NCI-H146 treated with DMSO at 0.1 percent for 48 hours (cell line): ENCODE data around the gene HAVCR1.
"Not testable (repeated sequence)": the region's sequence is repeated elsewhere in the genome, so short reads cannot be mapped to it uniquely, and the experiment has no call there.

ENCODE experiments used
- DNase-seq: peaks from one replicate; lab custom pipeline; 2025; ENCODE audit not compliant: unreplicated experiment; lab: John Stamatoyannopoulos, UW

HAVCR1 gene

GRCh38 chr5:157050050-157050449, 8.9 kb downstream of the HAVCR1 start:
- no peak for DNase-seq

GRCh38 chr5:157049605-157050004, 9.3 kb downstream of the HAVCR1 start:
- DNase-seq = no peak

- no peak for DNase-seq
Observed at GRCh38 chr5:157047898-157048297, 11.0 kb downstream of the HAVCR1 start.

- DNase-seq = not testable (repeated sequence)
Observed at GRCh38 chr5:157047016-157047415, 11.9 kb downstream of the HAVCR1 start.

DNA sequence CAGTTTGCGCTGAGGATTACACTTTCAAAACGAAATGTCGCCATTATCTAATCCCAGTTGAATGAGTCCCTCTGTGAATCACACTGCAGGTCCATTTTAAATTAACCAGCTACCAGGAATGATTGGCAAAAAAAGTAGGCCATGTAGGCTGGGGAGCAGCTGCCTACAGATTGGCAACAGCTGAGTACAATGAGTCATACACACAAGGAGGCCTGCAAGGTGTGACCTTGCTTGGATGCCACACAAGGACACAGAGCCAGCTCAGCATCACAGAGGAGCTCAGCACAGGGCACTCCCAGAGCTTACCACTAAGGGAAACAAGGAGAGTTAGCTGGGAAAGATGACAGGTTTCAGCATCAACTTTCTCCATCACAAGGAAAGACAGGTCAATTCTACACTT, 12.9 kb downstream of the HAVCR1 start:
- no peak for DNase-seq

DNA sequence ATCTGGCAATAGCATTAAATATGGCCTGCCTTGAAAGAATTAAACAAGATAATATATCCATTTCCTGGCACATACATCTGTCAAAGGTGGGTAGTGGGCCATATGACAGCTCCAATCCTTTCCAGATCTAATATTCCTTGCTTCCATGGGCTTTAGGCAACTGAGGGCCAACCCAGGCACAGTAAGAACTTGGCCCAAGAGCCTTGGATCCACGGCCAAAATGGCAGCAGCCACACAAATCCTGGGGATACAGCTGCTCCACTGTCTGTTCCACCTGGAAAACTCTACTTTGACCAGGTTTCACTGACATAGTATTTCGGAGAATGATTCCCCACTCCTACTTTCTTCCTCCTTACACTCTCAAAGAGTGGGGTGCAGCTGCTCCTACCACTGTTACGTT, 13.3 kb downstream of the HAVCR1 start:
- DNase-seq = no peak

- DNase-seq = no peak
Observed at GRCh38 chr5:157038568-157039187, 20.2 kb downstream of the HAVCR1 start.

GRCh38 chr5:157034106-157035072, 24.5 kb downstream of the HAVCR1 start:
- DNase-seq = not testable (repeated sequence)

DNA sequence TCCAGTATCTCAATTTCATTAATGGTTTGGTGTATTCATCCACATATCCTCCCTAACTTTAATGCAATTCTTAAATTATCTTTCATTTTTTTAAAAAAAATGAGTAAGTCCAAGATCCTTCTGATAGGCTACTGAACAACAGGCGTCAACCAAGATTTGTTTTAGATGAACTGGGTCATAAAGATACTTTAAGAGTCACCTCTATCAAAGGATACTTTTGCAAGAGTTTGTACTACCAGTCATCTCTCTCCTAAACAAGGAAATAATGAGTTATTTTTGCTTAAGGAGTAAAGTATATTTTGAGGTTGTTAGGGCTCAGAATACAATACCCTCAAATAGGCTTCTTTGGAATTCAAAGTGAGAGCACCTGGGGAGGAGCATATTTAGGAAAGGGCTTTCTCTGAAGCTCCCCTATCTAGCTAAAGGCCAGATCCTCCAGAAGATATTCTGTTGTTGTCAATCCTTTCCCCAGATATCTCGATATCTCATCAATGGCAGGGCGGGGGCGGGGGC, 25.8 kb downstream of the HAVCR1 start:
- no peak for DNase-seq

- DNase-seq = no peak
Observed at GRCh38 chr5:157030692-157031091, 28.2 kb downstream of the HAVCR1 start.

GRCh38 chr5:157029457-157029856, 29.5 kb downstream of the HAVCR1 start:
- DNase-seq = no peak

- not testable (repeated sequence) for DNase-seq
Observed at GRCh38 chr5:157027663-157028062, 31.3 kb downstream of the HAVCR1 start.

DNA sequence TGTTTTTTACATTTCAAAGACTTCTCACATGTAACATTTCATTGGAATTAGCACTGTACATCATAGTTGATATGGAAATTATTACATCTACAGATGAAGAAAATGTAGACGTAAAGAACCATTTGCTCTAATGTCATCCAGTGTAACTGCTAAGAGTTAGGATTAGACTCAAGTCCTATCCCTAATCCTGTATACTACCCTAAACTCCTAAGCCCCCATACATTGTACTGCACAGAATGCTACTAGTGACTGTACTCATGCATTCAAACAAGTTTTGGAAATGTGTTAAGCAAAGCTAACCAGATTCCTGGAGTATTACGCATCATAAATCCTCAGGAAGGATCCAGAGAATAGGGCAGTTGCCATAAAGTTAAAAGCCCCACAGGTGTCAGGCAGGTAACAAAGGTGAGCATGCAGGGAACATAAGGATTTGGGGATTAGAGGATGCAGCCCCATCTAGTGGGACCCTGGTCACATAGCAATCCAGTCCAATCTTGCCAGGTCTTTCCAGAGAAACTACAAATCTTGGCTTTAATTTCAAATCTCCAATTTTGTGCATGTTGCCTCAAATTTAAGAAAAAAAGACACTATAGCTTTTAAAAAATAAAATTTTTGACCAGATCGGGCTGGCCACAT, 32.0 kb downstream of the HAVCR1 start:
- DNase-seq = no peak

DNA sequence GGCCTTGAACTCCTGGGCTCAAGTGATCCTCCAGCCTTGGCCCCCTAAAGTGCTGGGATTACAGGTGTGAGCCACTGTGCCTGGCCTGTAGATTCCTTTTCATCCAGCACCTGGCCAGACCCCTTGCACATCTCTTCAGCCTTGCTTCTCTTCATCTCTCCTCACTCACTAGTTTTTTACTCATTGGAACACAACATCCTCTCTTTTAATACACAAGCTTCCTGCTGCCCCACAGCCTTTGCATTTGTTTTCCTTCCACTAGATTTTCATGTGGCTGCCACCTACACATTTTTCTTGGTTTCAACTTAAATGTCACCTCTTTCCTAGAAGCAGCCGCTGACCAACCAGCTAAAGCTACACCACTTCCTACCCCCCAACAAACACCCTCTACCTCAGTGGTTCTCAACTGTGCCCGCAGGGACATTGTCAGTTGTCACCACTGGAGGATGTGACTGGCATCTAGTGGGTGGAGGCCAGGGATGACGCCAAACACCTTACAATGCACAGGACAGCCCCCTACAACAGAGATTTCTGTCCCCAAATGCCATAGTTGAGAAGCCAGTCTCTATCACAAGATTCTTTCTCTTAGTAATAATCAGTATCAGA, 33.7 kb downstream of the HAVCR1 start:
- DNase-seq = no peak

DNA sequence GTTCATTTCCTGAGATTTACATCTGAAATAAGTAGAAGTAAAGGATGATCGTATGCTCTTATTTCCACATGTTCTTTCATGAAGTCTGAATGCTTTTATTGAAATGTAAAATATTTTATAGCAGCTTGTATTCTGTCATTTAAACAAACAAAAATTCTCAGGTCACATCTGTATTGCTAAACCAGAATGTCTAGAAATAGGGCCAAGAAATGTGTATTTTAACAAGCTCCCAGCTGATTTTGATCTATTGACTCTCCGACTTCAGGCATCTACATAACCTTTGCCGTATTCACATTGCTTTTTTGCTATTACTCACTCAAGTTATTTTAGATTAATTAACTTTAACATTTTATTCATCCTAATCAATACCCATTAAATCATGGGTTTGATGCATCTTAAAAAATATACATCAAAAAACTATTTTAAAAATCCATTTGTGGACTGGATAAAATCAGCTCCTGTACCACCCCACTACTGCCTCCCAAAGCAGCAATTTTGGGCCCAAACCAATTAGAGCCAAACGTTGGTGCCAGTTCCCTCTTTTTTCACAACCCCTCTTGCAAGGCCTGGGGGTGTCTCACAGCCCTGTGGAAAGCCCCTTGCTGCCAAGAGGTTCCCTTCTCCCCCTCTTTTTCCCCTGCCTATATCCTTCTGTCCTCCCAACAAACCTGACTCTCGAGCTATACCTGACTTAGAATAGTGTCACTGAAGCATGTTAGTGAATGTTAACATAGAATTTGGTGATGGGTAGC, 34.5 kb downstream of the HAVCR1 start:
- DNase-seq = no peak

DNA sequence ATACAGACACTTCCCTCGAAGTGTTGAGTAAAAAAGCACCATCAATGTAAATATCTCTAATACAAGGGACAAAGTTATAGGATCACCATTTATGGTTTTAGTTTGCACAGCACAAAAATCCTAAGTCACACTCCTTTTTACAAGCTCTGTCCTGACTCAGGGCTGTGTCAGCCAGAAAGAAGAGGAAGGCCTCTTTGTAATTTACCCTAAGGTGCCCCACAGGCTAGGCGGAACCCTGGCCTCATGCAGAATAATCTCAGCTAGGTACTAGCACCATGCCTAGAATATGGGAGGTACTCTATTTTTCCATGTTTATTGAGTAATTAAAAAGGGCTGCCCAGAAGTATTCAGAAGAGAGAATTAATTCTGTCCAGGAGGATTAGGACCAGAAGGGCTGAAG, 36.9 kb downstream of the HAVCR1 start:
- no peak for DNase-seq

- DNase-seq = no peak
Observed at GRCh38 chr5:157020511-157021222, 38.2 kb downstream of the HAVCR1 start.

DNA sequence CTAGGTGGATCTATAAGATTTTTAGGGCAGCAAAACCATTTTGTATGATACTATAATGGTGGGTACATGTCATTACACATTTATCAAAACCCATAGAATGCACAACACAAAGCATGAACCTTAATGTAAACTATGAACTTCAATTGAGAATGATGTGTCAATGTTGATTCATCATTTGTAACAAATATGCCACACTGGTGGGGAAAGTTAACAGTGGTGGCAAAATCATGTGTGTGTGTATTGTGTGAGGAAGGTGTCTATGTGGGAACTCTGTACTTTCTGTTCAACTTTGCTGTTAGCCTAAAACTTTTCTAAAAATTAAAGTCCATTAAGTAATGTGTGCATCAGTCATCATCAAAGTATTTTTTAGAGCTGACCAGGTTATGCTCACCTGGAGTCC, 38.9 kb downstream of the HAVCR1 start:
- DNase-seq = no peak

- DNase-seq = not testable (repeated sequence)
Observed at GRCh38 chr5:157014143-157014542, 44.8 kb downstream of the HAVCR1 start.

- no peak for DNase-seq
Observed at GRCh38 chr5:157006262-157006661, 52.7 kb downstream of the HAVCR1 start.
